Stimulated activated naive B cell treated with anti-CD40 and anti-IgM and Interleukin-4, amounts not matched to agents 10 μg/mL and 1 μg/mL and 100 μg/mL, for 72 hours (primary cell): ENCODE data around the gene ACP1.

Experiments used
- ATAC-seq, 2 donors: fragments of 150-1000 bp; cut with Tn5 transposase; replicated peaks; 2 replicates each; pipeline ENCODE4 v1.10.0; 2021; ENCODE audit warnings: moderate library complexity in 1 of 2
- DNase-seq: peaks from one replicate; pipeline ENCODE4 v3.0.0; 2021
- H3K27ac Mint-ChIP-seq: one replicate; pipeline ENCODE4 v1.8.0; 2022; ENCODE audit warnings: mild to moderate bottlenecking, mixed read lengths
- H3K27me3 Mint-ChIP-seq, 2 donors: one replicate each; pipeline ENCODE4 v1.8.0; 2022; ENCODE audit warnings: mixed read lengths in 2 of 2
- H3K36me3 Mint-ChIP-seq, 2 donors: one replicate each; pipeline ENCODE4 v1.8.0; 2022; ENCODE audit warnings: mixed read lengths in 2 of 2, mild to moderate bottlenecking in 1 of 2
- H3K4me1 Mint-ChIP-seq, 2 donors: one replicate each; pipeline ENCODE4 v1.8.0; 2022; ENCODE audit warnings: mixed read lengths in 2 of 2, mild to moderate bottlenecking in 1 of 2
- H3K4me3 Mint-ChIP-seq, 2 donors: one replicate each; pipeline ENCODE4 v1.8.0; 2022; ENCODE audit warnings: mild to moderate bottlenecking in 2 of 2, mixed read lengths in 2 of 2, moderate library complexity in 1 of 2
- H3K9me3 Mint-ChIP-seq, 2 donors: one replicate each; pipeline ENCODE4 v1.8.0; 2022; ENCODE audit warnings: mixed read lengths in 2 of 2, mild to moderate bottlenecking in 1 of 2

ACP1 gene

GRCh38 chr2:264493-265468 lies at the start of gene ACP1:
TSS of gene ACP1 (plus strand) at chr2:264947. CDS start at chr2:264965, 18 bp downstream.
- H3K4me3 Mint-ChIP-seq: peak within 1 kb of the TSS; percentile 90 to 94
- peak; percentile 93 for DNase-seq
- ATAC-seq: peak; percentile 89 to 91
- no peaks in the 10 kb centered on the region for H3K9me3 Mint-ChIP-seq
- peak within 1 kb of the TSS; percentile 97 for H3K27ac Mint-ChIP-seq
- peaks cover 22 to 27% of the 10 kb centered on the region in 2 donors for H3K4me1 Mint-ChIP-seq
- H3K27me3 Mint-ChIP-seq: no peaks in the 10 kb centered on the region
- peaks cover 0 to 20% of the 10 kb centered on the region in 2 donors for H3K36me3 Mint-ChIP-seq

GRCh38 chr2:216068-216467 lies 48.7 kb upstream of the ACP1 start:
- H3K27me3 Mint-ChIP-seq: peaks cover 7 to 10% of the 10 kb centered on the region in 2 donors

GRCh38 chr2:223451-223850 lies 41.3 kb upstream of the ACP1 start:
- no peaks in the 10 kb centered on the region for H3K27me3 Mint-ChIP-seq
- no peak overlapping the region for H3K27ac Mint-ChIP-seq
- ATAC-seq (no peak), DNase-seq (no peak)
- no peaks in the 10 kb centered on the region for H3K4me1 Mint-ChIP-seq
- H3K9me3 Mint-ChIP-seq: peaks cover 2 to 3% of the 10 kb centered on the region in 2 donors
- peaks cover 31 to 42% of the 10 kb centered on the region in 2 donors for H3K36me3 Mint-ChIP-seq
- no peak overlapping the region for H3K4me3 Mint-ChIP-seq

More at GRCh38 chr2:216068-216467, 48.7 kb upstream of the ACP1 start:
- Mint-ChIP-seq H3K27ac (no peak overlapping the region), H3K9me3 (no peaks in the 10 kb centered on the region), H3K4me1 (no peaks in the 10 kb centered on the region), H3K36me3 (peaks cover 9 to 11% of the 10 kb centered on the region in 2 donors), H3K4me3 (no peak overlapping the region)
- no peak for ATAC-seq
- DNase-seq: no peak

- H3K4me3 Mint-ChIP-seq: no peak overlapping the region
- H3K36me3 Mint-ChIP-seq: peaks cover 31 to 47% of the 10 kb centered on the region in 2 donors
- ATAC-seq (no peak), DNase-seq (no peak)
- H3K9me3 Mint-ChIP-seq: peaks cover 2 to 3% of the 10 kb centered on the region in 2 donors
- no peak overlapping the region for H3K27ac Mint-ChIP-seq
- no peaks in the 10 kb centered on the region for H3K27me3 Mint-ChIP-seq
- H3K4me1 Mint-ChIP-seq: no peaks in the 10 kb centered on the region
These were observed 40.6 kb upstream of the ACP1 start for GRCh38 chr2:223971-224760.

GRCh38 chr2:228115-228514 lies 36.6 kb upstream of the ACP1 start:
- Mint-ChIP-seq H3K4me3 (no peak overlapping the region), H3K9me3 (peaks cover 2 to 3% of the 10 kb centered on the region in 2 donors), H3K27ac (no peak overlapping the region), H3K36me3 (peaks cover 34 to 52% of the 10 kb centered on the region in 2 donors), H3K27me3 (no peaks in the 10 kb centered on the region), H3K4me1 (no peaks in the 10 kb centered on the region)
- DNase-seq (no peak), ATAC-seq (no peak)

- Mint-ChIP-seq H3K27me3 (no peaks in the 10 kb centered on the region), H3K27ac (no peak overlapping the region), H3K36me3 (peaks cover 32 to 50% of the 10 kb centered on the region in 2 donors), H3K4me3 (no peak overlapping the region), H3K4me1 (no peaks in the 10 kb centered on the region), H3K9me3 (peaks cover 2 to 3% of the 10 kb centered on the region in 2 donors)
- no peak for ATAC-seq
- DNase-seq: no peak
These were observed 36.0 kb upstream of the ACP1 start for GRCh38 chr2:228518-229278.

GRCh38 chr2:231521-232185 lies 33.1 kb upstream of the ACP1 start:
- ATAC-seq: no peak
- no peak overlapping the region for H3K27ac Mint-ChIP-seq
- DNase-seq: no peak
- peaks cover 22 to 39% of the 10 kb centered on the region in 2 donors for H3K36me3 Mint-ChIP-seq
- no peaks in the 10 kb centered on the region for H3K4me1 Mint-ChIP-seq
- no peaks in the 10 kb centered on the region for H3K27me3 Mint-ChIP-seq
- H3K9me3 Mint-ChIP-seq: peaks cover 2 to 3% of the 10 kb centered on the region in 2 donors
- no peak overlapping the region for H3K4me3 Mint-ChIP-seq

GRCh38 chr2:233030-233429 lies 31.7 kb upstream of the ACP1 start:
- Mint-ChIP-seq H3K4me3 (no peak overlapping the region), H3K9me3 (no peaks in the 10 kb centered on the region), H3K27me3 (no peaks in the 10 kb centered on the region), H3K27ac (no peak overlapping the region), H3K4me1 (no peaks in the 10 kb centered on the region), H3K36me3 (peaks cover 18 to 29% of the 10 kb centered on the region in 2 donors)
- DNase-seq: no peak
- no peak for ATAC-seq

- DNase-seq: no peak
- Mint-ChIP-seq H3K27me3 (no peaks in the 10 kb centered on the region), H3K27ac (no peak overlapping the region), H3K9me3 (no peaks in the 10 kb centered on the region), H3K36me3 (peaks cover 26 to 31% of the 10 kb centered on the region in 2 donors), H3K4me1 (no peaks in the 10 kb centered on the region), H3K4me3 (no peak overlapping the region)
- ATAC-seq: no peak
These were observed 30.3 kb upstream of the ACP1 start for GRCh38 chr2:234421-234820.

- Mint-ChIP-seq H3K36me3 (peaks cover 34 to 49% of the 10 kb centered on the region in 2 donors), H3K27me3 (no peaks in the 10 kb centered on the region), H3K4me1 (no peaks in the 10 kb centered on the region), H3K27ac (no peak overlapping the region), H3K4me3 (no peak overlapping the region), H3K9me3 (no peaks in the 10 kb centered on the region)
- no peak for DNase-seq
- no peak for ATAC-seq
These were observed 27.7 kb upstream of the ACP1 start for GRCh38 chr2:236993-237539.

- H3K4me1 Mint-ChIP-seq: no peaks in the 10 kb centered on the region
- DNase-seq: no peak
- H3K36me3 Mint-ChIP-seq: peaks cover 38 to 53% of the 10 kb centered on the region in 2 donors
- no peaks in the 10 kb centered on the region for H3K27me3 Mint-ChIP-seq
- H3K4me3 Mint-ChIP-seq: no peak overlapping the region
- no peak overlapping the region for H3K27ac Mint-ChIP-seq
- no peak for ATAC-seq
- H3K9me3 Mint-ChIP-seq: peaks cover 0 to under 1% of the 10 kb centered on the region in 2 donors
These were observed 26.9 kb upstream of the ACP1 start for GRCh38 chr2:237878-238277.

- DNase-seq (no peak), ATAC-seq (no peak)
- Mint-ChIP-seq H3K4me1 (no peaks in the 10 kb centered on the region), H3K36me3 (peaks cover 41 to 56% of the 10 kb centered on the region in 2 donors), H3K4me3 (no peak overlapping the region), H3K27ac (no peak overlapping the region), H3K27me3 (no peaks in the 10 kb centered on the region), H3K9me3 (peaks cover 0 to 3% of the 10 kb centered on the region in 2 donors)
These were observed 26.3 kb upstream of the ACP1 start for GRCh38 chr2:238431-238830.

- H3K27me3 Mint-ChIP-seq: no peaks in the 10 kb centered on the region
- no peak overlapping the region for H3K27ac Mint-ChIP-seq
- no peaks in the 10 kb centered on the region for H3K4me1 Mint-ChIP-seq
- no peak for ATAC-seq
- peaks cover 45 to 58% of the 10 kb centered on the region in 2 donors for H3K36me3 Mint-ChIP-seq
- no peak for DNase-seq
- H3K9me3 Mint-ChIP-seq: peaks cover 0 to 3% of the 10 kb centered on the region in 2 donors
- H3K4me3 Mint-ChIP-seq: no peak overlapping the region
These were observed 25.9 kb upstream of the ACP1 start for GRCh38 chr2:238869-239268.
